BLaER1 treated with 17β-estradiol and CSF1 and Interleukin-3, amounts not matched to agents 10 nM and 100 nM (cell line): ENCODE measurements around the gene CENPL.

Experiments
- H3K27ac ChIP-seq, 11 experiments: shearing (Covaris generic); formaldehyde crosslinking; 2 replicates each; pipeline ENCODE4 v1.8.1; 2022
- H3K27me3 ChIP-seq, 11 experiments: shearing (Covaris generic); formaldehyde crosslinking; 2 replicates each; pipeline ENCODE4 v1.8.1; 2022
- H3K36me3 ChIP-seq, 11 experiments: shearing (Covaris generic); formaldehyde crosslinking; 2 replicates each; pipeline ENCODE4 v1.8.1; 2022
- H3K4me1 ChIP-seq, 10 experiments: shearing (Covaris generic); formaldehyde crosslinking; 2 replicates each; pipeline ENCODE4 v1.8.1; 2022
- H3K4me2 ChIP-seq, 11 experiments: shearing (Covaris generic); formaldehyde crosslinking; 2 replicates each; pipeline ENCODE4 v1.8.1; 2022
- H3K4me3 ChIP-seq, 10 experiments: shearing (Covaris generic); formaldehyde crosslinking; 2 replicates each; pipeline ENCODE4 v1.8.1; 2022
- H3K9ac ChIP-seq, 11 experiments: shearing (Covaris generic); formaldehyde crosslinking; 2 replicates each; pipeline ENCODE4 v1.8.1; 2022
- H3K9me3 ChIP-seq, 11 experiments: shearing (Covaris generic); formaldehyde crosslinking; replicated peaks in 1 of 11; 2 replicates each; pipeline ENCODE4 v1.8.1; 2022
- H4K20me1 ChIP-seq, 11 experiments: shearing (Covaris generic); formaldehyde crosslinking; 2 replicates each; pipeline ENCODE4 v1.8.1; 2022
- Cebpa-rat ChIP-seq, 11 experiments: shearing (Covaris generic); IDR thresholded peaks; 2 replicates each; pipeline ENCODE4 v1.8.1; 2022

CENPL gene

DNA sequence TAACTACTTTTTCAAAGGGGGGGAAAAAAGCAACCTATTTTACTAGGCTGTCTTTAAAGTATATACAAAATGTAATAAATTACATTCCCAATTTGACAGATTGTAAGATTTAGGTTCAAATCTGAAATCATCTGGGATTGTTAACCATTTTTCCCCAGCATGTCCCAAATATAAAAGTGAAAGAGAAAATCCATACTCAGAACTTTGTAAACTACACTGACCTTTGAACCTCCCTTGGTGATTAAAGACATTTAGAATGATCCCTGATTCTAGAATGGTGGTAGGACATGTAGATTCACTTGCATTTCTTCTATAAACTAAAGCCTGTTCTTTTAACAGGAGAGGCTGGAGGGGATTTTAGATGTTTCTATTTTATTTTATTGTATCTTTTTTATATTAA, 70.9 kb downstream of the CENPL start:
- H4K20me1 ChIP-seq = no peaks in the 10 kb centered on the region; a peak in 1 of 22 replicates
- TF ChIP-seq Cebpa-rat (IDR thresholded peaks at IDR 0.05) = no peak
- no peak overlapping the region for H3K4me2 ChIP-seq
- no peak overlapping the region for H3K4me3 ChIP-seq
- no peaks in the 10 kb centered on the region for H3K4me1 ChIP-seq
- no peak overlapping the region for H3K9ac ChIP-seq
- H3K9me3 ChIP-seq = peaks cover 2 to 14% (median 10%) of the 10 kb centered on the region in 11 experiments; a peak in 19 of 22 replicates
- peaks cover 74 to 98% (median 85%) of the 10 kb centered on the region in 11 experiments for H3K36me3 ChIP-seq
- no peaks in the 10 kb centered on the region for H3K27me3 ChIP-seq
- H3K27ac ChIP-seq = no peak overlapping the region
